GM21825 (cell line): ENCODE data around the gene MYO5C.

Experiments
- ATAC-seq: cut with Tn5 transposase; IDR thresholded peaks from one replicate; pipeline ENCODE4 v1.9.1; 2021; ENCODE audit warnings: mild to moderate bottlenecking, moderate library complexity; ENCODE audit not compliant: unreplicated experiment

The MYO5C gene

DNA sequence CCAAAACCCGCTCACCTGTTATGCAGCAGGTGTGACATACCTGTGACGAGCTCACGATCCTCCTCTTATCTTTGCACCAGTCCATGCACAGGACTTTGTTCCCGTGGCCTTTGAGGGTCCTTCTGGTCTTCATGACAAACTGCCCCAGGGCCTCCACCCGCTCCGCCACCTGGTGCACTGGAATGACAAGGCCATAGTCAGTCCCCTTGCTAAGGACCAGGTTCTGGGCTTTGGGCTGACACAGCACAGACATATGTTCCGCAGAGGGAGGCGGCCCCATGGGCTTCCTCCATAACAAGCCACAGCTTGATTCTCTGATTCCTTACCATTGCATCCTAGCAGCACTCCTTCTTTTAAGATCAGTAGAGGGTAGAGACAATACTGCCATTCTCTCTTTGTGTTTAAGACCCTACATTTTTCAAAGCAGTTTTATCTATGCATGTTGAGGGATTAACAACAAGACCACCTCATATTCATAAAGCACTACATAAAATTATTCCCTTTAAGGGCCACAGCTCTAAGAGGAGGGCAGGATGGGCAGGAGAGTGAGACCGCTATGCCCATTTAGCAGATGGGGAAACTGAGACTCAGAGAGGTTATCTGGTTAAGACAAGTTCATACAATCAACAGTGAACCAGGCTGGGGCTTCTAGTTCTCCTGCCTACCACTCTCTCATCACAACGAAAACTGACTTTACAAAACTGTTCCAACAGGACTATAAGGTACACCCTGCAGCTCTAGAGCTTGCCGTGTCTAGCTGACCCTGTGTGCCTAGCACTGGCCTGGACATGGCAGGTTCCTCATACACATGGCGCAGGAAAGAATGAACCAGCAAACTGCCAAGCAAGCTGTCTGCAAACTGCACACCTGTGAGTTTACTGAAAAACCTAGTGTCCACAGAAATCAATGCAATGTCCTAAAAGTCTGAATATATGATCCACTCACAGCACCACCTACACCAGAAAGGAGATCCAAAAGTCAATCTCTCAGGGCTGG lies 141.4 kb downstream of the MYO5C start:
- no peak for ATAC-seq

GRCh38 chr15:52151353-52151752 lies 144.3 kb downstream of the MYO5C start:
- no peak for ATAC-seq

DNA sequence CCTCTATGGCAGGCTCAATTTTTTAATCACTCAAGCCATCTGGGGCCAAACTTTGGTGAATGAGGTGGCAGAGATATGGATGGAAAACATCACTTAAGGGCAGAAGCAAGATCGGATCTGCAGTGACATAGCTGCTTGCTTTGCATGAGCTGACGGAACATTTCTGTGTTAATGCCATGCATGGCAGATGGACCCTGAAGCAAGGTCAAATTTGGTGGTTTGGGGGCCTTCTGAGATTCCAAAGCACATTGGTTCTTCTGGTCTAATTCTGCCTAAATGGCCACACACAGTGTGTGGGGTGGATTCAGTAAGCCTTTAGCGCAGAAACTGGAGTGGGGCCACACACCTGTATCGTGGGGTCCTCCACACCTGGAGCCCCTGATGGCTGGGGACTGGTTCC lies 144.7 kb downstream of the MYO5C start:
- no peak for ATAC-seq

GRCh38 chr15:52150043-52150825 lies 145.4 kb downstream of the MYO5C start:
- no peak for ATAC-seq

GRCh38 chr15:52148403-52148802 lies 147.2 kb downstream of the MYO5C start:
- no peak for ATAC-seq

- no peak for ATAC-seq
These were observed 148.8 kb downstream of the MYO5C start for GRCh38 chr15:52146776-52147175.

- ATAC-seq, result no peak
These were observed 149.3 kb downstream of the MYO5C start for GRCh38 chr15:52146261-52146660.

GRCh38 chr15:52144656-52145178 lies 150.9 kb downstream of the MYO5C start:
- no peak for ATAC-seq

GRCh38 chr15:52143873-52144272 lies 151.7 kb downstream of the MYO5C start:
- ATAC-seq, result no peak
